Cerebellar cortex (tissue), 1 donor: ENCODE measurements around the gene ZNF587B.
"Not testable (repeated sequence)": the region's sequence is repeated elsewhere in the genome, so short reads cannot be mapped to it uniquely, and the experiment has no call there.

ENCODE experiments used
- DNase-seq: peaks from one replicate; pipeline ENCODE4 v3.0.0-alpha.2; 2015; ENCODE audit warnings: low spot score

ZNF587B gene

GRCh38 chr19:57819475-57820148 lies 10.5 kb upstream of the ZNF587B start:
- DNase-seq = peak; percentile 96

GRCh38 chr19:57820599-57820998 lies 9.5 kb upstream of the ZNF587B start:
- no peak for DNase-seq

GRCh38 chr19:57821095-57821494 lies 9.0 kb upstream of the ZNF587B start:
- DNase-seq = not testable (repeated sequence)

- DNase-seq = not testable (repeated sequence)
Observed at GRCh38 chr19:57821501-57821900, 8.6 kb upstream of the ZNF587B start.

- not testable (repeated sequence) for DNase-seq
Observed at GRCh38 chr19:57823155-57823554, 6.9 kb upstream of the ZNF587B start.

- DNase-seq = not testable (repeated sequence)
Observed at GRCh38 chr19:57823608-57824007, 6.5 kb upstream of the ZNF587B start.

GRCh38 chr19:57825511-57825910 lies 4.6 kb upstream of the ZNF587B start:
- DNase-seq = no peak

- no peak for DNase-seq
Observed at GRCh38 chr19:57829316-57829715, 783 bp upstream of the ZNF587B start.

GRCh38 chr19:57836991-57837390 lies 6.9 kb downstream of the ZNF587B start:
- not testable (repeated sequence) for DNase-seq

GRCh38 chr19:57838622-57839191 lies 8.6 kb downstream of the ZNF587B start:
- DNase-seq = not testable (repeated sequence)

GRCh38 chr19:57841122-57841763 lies 11.1 kb downstream of the ZNF587B start:
- DNase-seq = no peak

- DNase-seq = not testable (repeated sequence)
Observed at GRCh38 chr19:57847164-57847563, 17.1 kb downstream of the ZNF587B start.

GRCh38 chr19:57849162-57849665 lies 19.1 kb downstream of the ZNF587B start:
- peak; percentile 40 for DNase-seq

- DNase-seq = peak; percentile 92
Observed at GRCh38 chr19:57849666-57850473, 19.8 kb downstream of the ZNF587B start, which contains the start of gene ZNF587. Gene ZNF587 (plus strand): TSS chr19:57849859. CDS start chr19:57850039, 180 bp downstream.

GRCh38 chr19:57850553-57851017 lies 20.5 kb downstream of the ZNF587B start:
- no peak for DNase-seq

GRCh38 chr19:57851812-57852603 lies 21.9 kb downstream of the ZNF587B start:
- not testable (repeated sequence) for DNase-seq

- not testable (repeated sequence) for DNase-seq
Observed at GRCh38 chr19:57854117-57854516, 24.0 kb downstream of the ZNF587B start.

- DNase-seq = not testable (repeated sequence)
Observed at GRCh38 chr19:57862351-57862750, 32.3 kb downstream of the ZNF587B start.

GRCh38 chr19:57867868-57868492 lies 37.9 kb downstream of the ZNF587B start:
- no peak for DNase-seq

- DNase-seq = not testable (repeated sequence)
Observed at GRCh38 chr19:57869655-57870054, 39.6 kb downstream of the ZNF587B start.

GRCh38 chr19:57870225-57870624 lies 40.1 kb downstream of the ZNF587B start:
- no peak for DNase-seq
